OCI-LY3 (cell line): ENCODE results near the gene TMEM87A.

Experiments used
- EZH2phosphoT487 ChIP-seq: fragments of 200-600 bp; shearing (Covaris generic); IDR thresholded peaks from 2 replicates; pipeline ENCODE4 v1.6.1; 2018; ENCODE audit warnings: antibody characterized with exemption, mixed run types, low read depth
- TF ChIP-seq, protein P1 (sequence below): fragments of 200-600, 300-600 bp; sonication (generic); IDR thresholded peaks from 2 replicates; pipeline ENCODE4 v1.5.1; 2014; ENCODE audit warnings: antibody characterized with exemption, low read length, low read depth

DNA sequence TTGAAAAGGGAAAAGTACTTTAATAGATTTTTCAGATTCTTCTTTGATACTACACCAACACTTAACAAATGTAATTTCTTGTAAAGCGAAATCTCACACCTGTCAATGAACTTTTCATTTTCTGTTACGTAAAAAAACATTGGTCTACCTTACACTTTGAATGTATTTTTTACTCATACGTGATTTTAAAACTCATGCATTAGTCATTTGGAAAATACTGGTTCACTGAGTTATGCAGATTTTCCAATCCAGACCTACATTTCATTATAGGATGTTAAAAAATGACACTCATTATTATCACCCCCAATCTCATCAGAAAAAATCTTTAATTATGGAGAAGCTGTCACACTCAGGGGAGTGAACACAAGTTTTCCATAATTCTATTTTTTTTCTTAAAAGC is 79.8 kb downstream of the TMEM87A start:
- TF ChIP-seq, protein P1, sequence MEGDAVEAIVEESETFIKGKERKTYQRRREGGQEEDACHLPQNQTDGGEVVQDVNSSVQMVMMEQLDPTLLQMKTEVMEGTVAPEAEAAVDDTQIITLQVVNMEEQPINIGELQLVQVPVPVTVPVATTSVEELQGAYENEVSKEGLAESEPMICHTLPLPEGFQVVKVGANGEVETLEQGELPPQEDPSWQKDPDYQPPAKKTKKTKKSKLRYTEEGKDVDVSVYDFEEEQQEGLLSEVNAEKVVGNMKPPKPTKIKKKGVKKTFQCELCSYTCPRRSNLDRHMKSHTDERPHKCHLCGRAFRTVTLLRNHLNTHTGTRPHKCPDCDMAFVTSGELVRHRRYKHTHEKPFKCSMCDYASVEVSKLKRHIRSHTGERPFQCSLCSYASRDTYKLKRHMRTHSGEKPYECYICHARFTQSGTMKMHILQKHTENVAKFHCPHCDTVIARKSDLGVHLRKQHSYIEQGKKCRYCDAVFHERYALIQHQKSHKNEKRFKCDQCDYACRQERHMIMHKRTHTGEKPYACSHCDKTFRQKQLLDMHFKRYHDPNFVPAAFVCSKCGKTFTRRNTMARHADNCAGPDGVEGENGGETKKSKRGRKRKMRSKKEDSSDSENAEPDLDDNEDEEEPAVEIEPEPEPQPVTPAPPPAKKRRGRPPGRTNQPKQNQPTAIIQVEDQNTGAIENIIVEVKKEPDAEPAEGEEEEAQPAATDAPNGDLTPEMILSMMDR, result no peak
- no peak for TF ChIP-seq EZH2phosphoT487
